HEK293 (cell line): ENCODE data around the gene CNNM1.

Experiments used
- OSR2 ChIP-seq: fragments of 450-650 bp; formaldehyde crosslinking; IDR thresholded peaks from 2 replicates; pipeline ENCODE4 v1.5.1; 2016; ENCODE audit warnings: missing biosample characterization, missing genetic modification characterization
- RBAK ChIP-seq: fragments of 450-650 bp; formaldehyde crosslinking; IDR thresholded peaks from 2 replicates; pipeline ENCODE4 v1.5.1; 2016; ENCODE audit warnings: missing biosample characterization, missing genetic modification characterization
- REPIN1 ChIP-seq: fragments of 450-650 bp; formaldehyde crosslinking; IDR thresholded peaks from 2 replicates; pipeline ENCODE4 v1.5.1; 2017; ENCODE audit warnings: missing biosample characterization, missing genetic modification characterization, low read depth
- SCRT1 ChIP-seq: fragments of 450-650 bp; formaldehyde crosslinking; IDR thresholded peaks from 2 replicates; pipeline ENCODE4 v1.5.1; 2016; ENCODE audit warnings: missing biosample characterization, missing genetic modification characterization, borderline replicate concordance
- SETDB1 ChIP-seq: IDR thresholded peaks from one replicate; pipeline ENCODE4 v1.6.1; 2017; ENCODE audit warnings: mild to moderate bottlenecking, low read length, moderate library complexity, mixed read lengths; ENCODE audit not compliant: insufficient read length
- WT1 ChIP-seq: fragments of 450-650 bp; formaldehyde crosslinking; IDR thresholded peaks from 2 replicates; pipeline ENCODE4 v1.5.1; 2016; ENCODE audit warnings: missing biosample characterization, missing genetic modification characterization
- ZBTB11 ChIP-seq: fragments of 450-650 bp; formaldehyde crosslinking; conservative IDR thresholded peaks from 2 replicates; pipeline ENCODE4 v1.5.1; 2016; ENCODE audit warnings: low read depth, missing biosample characterization, missing genetic modification characterization
- ZBTB6 ChIP-seq: fragments of 450-650 bp; formaldehyde crosslinking; IDR thresholded peaks from 2 replicates; pipeline ENCODE4 v1.5.1; 2017; ENCODE audit warnings: missing biosample characterization, missing genetic modification characterization
- ZBTB7A ChIP-seq: fragments of 450-650 bp; formaldehyde crosslinking; IDR thresholded peaks from 2 replicates; pipeline ENCODE4 v1.5.1; 2016; ENCODE audit warnings: low read depth, missing biosample characterization, missing genetic modification characterization
- ZNF23 ChIP-seq: fragments of 450-650 bp; formaldehyde crosslinking; IDR thresholded peaks from 2 replicates; pipeline ENCODE4 v1.5.1; 2016; ENCODE audit warnings: missing biosample characterization, missing genetic modification characterization, borderline replicate concordance
- ZNF24 ChIP-seq: fragments of 450-650 bp; formaldehyde crosslinking; IDR thresholded peaks from 2 replicates; pipeline ENCODE4 v1.5.1; 2016; ENCODE audit warnings: missing biosample characterization, missing genetic modification characterization
- ZNF274 ChIP-seq, 2 experiments: fragments of 200-500 bp in 1 of 2; fragments of 450-650 bp in 1 of 2; sonication (Bioruptor generic) in 1 of 2; formaldehyde crosslinking in 1 of 2; IDR thresholded peaks; 2 replicates each; pipeline versions ENCODE4 v1.5.1 to v1.6.1; 2014 to 2016; ENCODE audit warnings: borderline replicate concordance in 1 of 2, inconsistent platforms in 1 of 2, low read length in 1 of 2, missing biosample characterization in 1 of 2, missing genetic modification characterization in 1 of 2
- ZNF341 ChIP-seq: fragments of 450-650 bp; formaldehyde crosslinking; IDR thresholded peaks from 2 replicates; pipeline ENCODE4; 2016; ENCODE audit warnings: low read depth, missing biosample characterization, missing genetic modification characterization
- ZNF426 ChIP-seq: fragments of 450-650 bp; formaldehyde crosslinking; IDR thresholded peaks from 2 replicates; pipeline ENCODE4 v1.5.1; 2017; ENCODE audit warnings: missing biosample characterization, missing genetic modification characterization, mild to moderate bottlenecking, inconsistent platforms, moderate library complexity
- ZNF513 ChIP-seq: fragments of 450-650 bp; IDR thresholded peaks from 2 replicates; pipeline ENCODE4 v1.5.1; 2018; ENCODE audit warnings: missing biosample characterization, missing genetic modification characterization
- ZNF560 ChIP-seq: fragments of 450-650 bp; formaldehyde crosslinking; IDR thresholded peaks from 2 replicates; pipeline ENCODE4 v1.5.1; 2017; ENCODE audit warnings: missing biosample characterization, missing genetic modification characterization, borderline replicate concordance
- ZNF600 ChIP-seq: fragments of 450-650 bp; formaldehyde crosslinking; IDR thresholded peaks from 2 replicates; pipeline ENCODE4 v1.5.1; 2016; ENCODE audit warnings: missing biosample characterization, missing genetic modification characterization
- ZNF624 ChIP-seq: fragments of 450-650 bp; formaldehyde crosslinking; IDR thresholded peaks from 2 replicates; pipeline ENCODE4 v1.5.1; 2017; ENCODE audit warnings: missing biosample characterization, missing genetic modification characterization
- ZNF707 ChIP-seq: fragments of 450-650 bp; formaldehyde crosslinking; IDR thresholded peaks from 2 replicates; pipeline ENCODE4 v1.5.1; 2016; ENCODE audit warnings: missing biosample characterization, missing genetic modification characterization
- ZNF768 ChIP-seq: fragments of 450-650 bp; formaldehyde crosslinking; IDR thresholded peaks from 2 replicates; pipeline ENCODE4 v1.5.1; 2018; ENCODE audit warnings: missing biosample characterization, mild to moderate bottlenecking, missing genetic modification characterization
- ZSCAN16 ChIP-seq: fragments of 450-650 bp; formaldehyde crosslinking; IDR thresholded peaks from 2 replicates; pipeline ENCODE4 v1.5.1; 2016; ENCODE audit warnings: missing biosample characterization, missing genetic modification characterization
- ZSCAN30 ChIP-seq: fragments of 450-650 bp; IDR thresholded peaks from 2 replicates; pipeline ENCODE4 v1.5.1; 2018; ENCODE audit warnings: missing biosample characterization, mild to moderate bottlenecking, missing genetic modification characterization, moderate library complexity
- TF ChIP-seq, protein P1 (sequence below): fragments of 450-650 bp; formaldehyde crosslinking; IDR thresholded peaks from 2 replicates; pipeline ENCODE4 v1.5.1; 2016; ENCODE audit warnings: missing biosample characterization, missing genetic modification characterization

The CNNM1 gene

GRCh38 chr10:99431190-99431760, 102.1 kb downstream of the CNNM1 start (continued):
- TF ChIP-seq WT1 (tag by site-specific recombination) (no peak), ZNF23 (tag by site-specific recombination) (no peak), ZBTB7A (tag by site-specific recombination) (no peak), ZSCAN30 (no peak), OSR2 (no peak), ZNF624 (tag by site-specific recombination) (no peak), ZSCAN16 (0 out of 2 replicates have a peak, but pooled peaks have one; percentile 28), RBAK (tag by site-specific recombination) (no peak), ZNF707 (no peak), ZBTB11 (peak; percentile 19; the same call in 1 of the 2 replicates), REPIN1 (tag by site-specific recombination) (no peak), ZNF274 (IDR thresholded peaks at IDR 0.05; ENCODE audit: low read length) (no peak), ZNF274 (tag by site-specific recombination; IDR thresholded peaks at IDR 0.05; ENCODE audit: borderline replicate concordance) (no peak), SETDB1 (no peak), ZNF600 (peak; percentile 83), ZNF341 (peak; percentile 84), ZBTB6 (tag by site-specific recombination) (no peak), ZNF426 (tag by site-specific recombination) (no peak), ZNF560 (tag by site-specific recombination) (no peak), ZNF768 (tag by site-specific recombination) (no peak), ZNF513 (no peak), ZNF24 (tag by site-specific recombination) (no peak), SCRT1 (no peak)
- TF ChIP-seq, protein P1, sequence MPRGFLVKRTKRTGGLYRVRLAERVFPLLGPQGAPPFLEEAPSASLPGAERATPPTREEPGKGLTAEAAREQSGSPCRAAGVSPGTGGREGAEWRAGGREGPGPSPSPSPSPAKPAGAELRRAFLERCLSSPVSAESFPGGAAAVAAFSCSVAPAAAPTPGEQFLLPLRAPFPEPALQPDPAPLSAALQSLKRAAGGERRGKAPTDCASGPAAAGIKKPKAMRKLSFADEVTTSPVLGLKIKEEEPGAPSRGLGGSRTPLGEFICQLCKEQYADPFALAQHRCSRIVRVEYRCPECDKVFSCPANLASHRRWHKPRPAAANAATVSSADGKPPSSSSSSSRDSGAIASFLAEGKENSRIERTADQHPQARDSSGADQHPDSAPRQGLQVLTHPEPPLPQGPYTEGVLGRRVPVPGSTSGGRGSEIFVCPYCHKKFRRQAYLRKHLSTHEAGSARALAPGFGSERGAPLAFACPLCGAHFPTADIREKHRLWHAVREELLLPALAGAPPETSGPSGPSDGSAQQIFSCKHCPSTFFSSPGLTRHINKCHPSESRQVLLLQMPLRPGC (tag by site-specific recombination), result no peak
- TF ChIP-seq, all 188 proteins: peak for 19
